Panc1 (cell line): ENCODE results near the gene TRMT61A.

Experiments used
- POLR2AphosphoS5 ChIP-seq: IDR thresholded peaks from 2 replicates; pipeline ENCODE4 v1.6.1; 2012; ENCODE audit warnings: mild to moderate bottlenecking, low read depth, low read length, moderate library complexity
- TCF7L2 ChIP-seq: IDR thresholded peaks from 2 replicates; pipeline ENCODE4 v1.6.1; 2011; ENCODE audit warnings: mild to moderate bottlenecking, low read depth, low read length, inconsistent platforms
- TF ChIP-seq, protein P1 (sequence below): fragments of 450-650 bp; IDR thresholded peaks from 2 replicates; pipeline ENCODE4 v1.5.1; 2017; ENCODE audit warnings: mild to moderate bottlenecking
- TF ChIP-seq, protein P2 (sequence below), 2 experiments: IDR thresholded peaks; 2 replicates each; pipeline ENCODE4 v1.6.1; 2011 to 2012; ENCODE audit warnings: low read depth in 2 of 2, control low read depth in 1 of 2, low read length in 1 of 2, mild to moderate bottlenecking in 1 of 2, moderate library complexity in 1 of 2; ENCODE audit not compliant: insufficient read depth in 1 of 2

DNA sequence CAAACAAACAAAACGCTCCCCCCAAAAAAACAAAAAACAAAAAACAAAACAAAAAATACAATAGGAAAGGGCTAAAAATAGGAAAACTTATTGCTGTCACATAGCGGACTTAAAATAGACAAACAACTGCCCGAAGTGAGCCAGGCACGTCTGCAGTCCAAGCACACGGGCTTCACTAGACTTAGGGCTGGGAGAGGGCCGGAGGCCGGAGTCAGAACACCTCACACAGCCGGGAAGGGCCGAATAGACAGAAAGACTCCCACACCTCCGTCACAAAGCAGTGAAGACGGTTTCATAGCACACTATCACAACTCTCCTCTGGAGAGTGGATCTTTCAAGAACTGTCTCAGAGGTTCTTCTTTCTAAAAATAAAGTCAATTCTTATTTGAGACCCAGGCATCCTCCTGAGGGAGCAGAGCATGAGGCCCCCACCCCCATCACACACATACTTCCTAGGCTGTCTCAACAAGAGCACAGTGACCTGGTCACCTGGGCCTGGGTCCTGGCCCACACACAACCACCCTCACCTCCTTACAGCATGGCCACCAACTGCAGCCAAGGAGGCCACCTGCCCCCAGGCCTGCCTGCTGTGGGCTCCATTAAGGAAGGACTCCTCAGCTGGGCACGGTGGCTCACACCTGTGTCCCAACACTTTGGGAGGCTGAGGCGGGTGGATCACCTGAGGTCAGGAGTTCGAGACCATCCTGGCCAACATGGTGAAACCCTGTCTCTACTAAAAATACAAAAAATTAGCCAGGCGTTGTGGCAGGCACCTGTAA, 26.8 kb downstream of the TRMT61A start:
- TF ChIP-seq, protein P1, sequence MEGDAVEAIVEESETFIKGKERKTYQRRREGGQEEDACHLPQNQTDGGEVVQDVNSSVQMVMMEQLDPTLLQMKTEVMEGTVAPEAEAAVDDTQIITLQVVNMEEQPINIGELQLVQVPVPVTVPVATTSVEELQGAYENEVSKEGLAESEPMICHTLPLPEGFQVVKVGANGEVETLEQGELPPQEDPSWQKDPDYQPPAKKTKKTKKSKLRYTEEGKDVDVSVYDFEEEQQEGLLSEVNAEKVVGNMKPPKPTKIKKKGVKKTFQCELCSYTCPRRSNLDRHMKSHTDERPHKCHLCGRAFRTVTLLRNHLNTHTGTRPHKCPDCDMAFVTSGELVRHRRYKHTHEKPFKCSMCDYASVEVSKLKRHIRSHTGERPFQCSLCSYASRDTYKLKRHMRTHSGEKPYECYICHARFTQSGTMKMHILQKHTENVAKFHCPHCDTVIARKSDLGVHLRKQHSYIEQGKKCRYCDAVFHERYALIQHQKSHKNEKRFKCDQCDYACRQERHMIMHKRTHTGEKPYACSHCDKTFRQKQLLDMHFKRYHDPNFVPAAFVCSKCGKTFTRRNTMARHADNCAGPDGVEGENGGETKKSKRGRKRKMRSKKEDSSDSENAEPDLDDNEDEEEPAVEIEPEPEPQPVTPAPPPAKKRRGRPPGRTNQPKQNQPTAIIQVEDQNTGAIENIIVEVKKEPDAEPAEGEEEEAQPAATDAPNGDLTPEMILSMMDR, result no peak
- TF ChIP-seq POLR2AphosphoS5 (no peak), TCF7L2 (no peak)
- TF ChIP-seq, protein P2, sequence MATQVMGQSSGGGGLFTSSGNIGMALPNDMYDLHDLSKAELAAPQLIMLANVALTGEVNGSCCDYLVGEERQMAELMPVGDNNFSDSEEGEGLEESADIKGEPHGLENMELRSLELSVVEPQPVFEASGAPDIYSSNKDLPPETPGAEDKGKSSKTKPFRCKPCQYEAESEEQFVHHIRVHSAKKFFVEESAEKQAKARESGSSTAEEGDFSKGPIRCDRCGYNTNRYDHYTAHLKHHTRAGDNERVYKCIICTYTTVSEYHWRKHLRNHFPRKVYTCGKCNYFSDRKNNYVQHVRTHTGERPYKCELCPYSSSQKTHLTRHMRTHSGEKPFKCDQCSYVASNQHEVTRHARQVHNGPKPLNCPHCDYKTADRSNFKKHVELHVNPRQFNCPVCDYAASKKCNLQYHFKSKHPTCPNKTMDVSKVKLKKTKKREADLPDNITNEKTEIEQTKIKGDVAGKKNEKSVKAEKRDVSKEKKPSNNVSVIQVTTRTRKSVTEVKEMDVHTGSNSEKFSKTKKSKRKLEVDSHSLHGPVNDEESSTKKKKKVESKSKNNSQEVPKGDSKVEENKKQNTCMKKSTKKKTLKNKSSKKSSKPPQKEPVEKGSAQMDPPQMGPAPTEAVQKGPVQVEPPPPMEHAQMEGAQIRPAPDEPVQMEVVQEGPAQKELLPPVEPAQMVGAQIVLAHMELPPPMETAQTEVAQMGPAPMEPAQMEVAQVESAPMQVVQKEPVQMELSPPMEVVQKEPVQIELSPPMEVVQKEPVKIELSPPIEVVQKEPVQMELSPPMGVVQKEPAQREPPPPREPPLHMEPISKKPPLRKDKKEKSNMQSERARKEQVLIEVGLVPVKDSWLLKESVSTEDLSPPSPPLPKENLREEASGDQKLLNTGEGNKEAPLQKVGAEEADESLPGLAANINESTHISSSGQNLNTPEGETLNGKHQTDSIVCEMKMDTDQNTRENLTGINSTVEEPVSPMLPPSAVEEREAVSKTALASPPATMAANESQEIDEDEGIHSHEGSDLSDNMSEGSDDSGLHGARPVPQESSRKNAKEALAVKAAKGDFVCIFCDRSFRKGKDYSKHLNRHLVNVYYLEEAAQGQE (IDR thresholded peaks at IDR 0.05; ENCODE audit: insufficient read depth in 1 of 2, low read depth in 2 of 2, low read length in 1 of 2), result no peak
